Caki2 (cell line): ENCODE measurements around the gene HTT. TPM values are rescaled to one million over a fixed set of nuclear protein-coding genes. Genes with fewer than 3 reads are reported as not detected.

Source experiments
- DNase-seq: peaks from one replicate; pipeline ENCODE4 v3.0.0-alpha.2; 2015; ENCODE audit warnings: low read depth
- in situ Hi-C: cut with HindIII; loops from 2 replicates; pipeline ENCODE4 v1.10.0; 2016; ENCODE audit warnings: low sequenced_read_pairs, low pct_unique_long_range_greater_than_20kb, mixed read lengths
- total RNA-seq: library from RNA; depleted of rRNA; stranded (reverse); fragments of >200 nt; shearing (Covaris generic); gene quantifications from 2 replicates; pipeline ENCODE4 v1.2.3, GENCODE V29; 2014; ENCODE audit warnings: low replicate concordance

HTT gene
- total RNA-seq, 1 experiment from 2014 or later, result 20.7 TPM

GRCh38 chr4:3111461-3111860 is 37.0 kb downstream of the HTT start:
- DNase-seq, result no peak
- in situ Hi-C loops, result no loop called here

GRCh38 chr4:3112201-3112600 is 37.7 kb downstream of the HTT start:
- in situ Hi-C loops, result no loop called here
- DNase-seq, result no peak

GRCh38 chr4:3112609-3113469 is 38.4 kb downstream of the HTT start:
- in situ Hi-C loops, result no loop called here
- no peak for DNase-seq

GRCh38 chr4:3114377-3114776 is 39.9 kb downstream of the HTT start:
- DNase-seq, result no peak
- in situ Hi-C loops, result no loop called here

- DNase-seq, result no peak
- in situ Hi-C loops, result no loop called here
These were observed 41.3 kb downstream of the HTT start for GRCh38 chr4:3115637-3116270.

GRCh38 chr4:3116955-3117354 is 42.5 kb downstream of the HTT start:
- in situ Hi-C loops, result no loop called here

GRCh38 chr4:3118312-3118711 is 43.8 kb downstream of the HTT start:
- DNase-seq, result no peak
- in situ Hi-C loops, result no loop called here

More at GRCh38 chr4:3116955-3117354, 42.5 kb downstream of the HTT start:
- no peak for DNase-seq

GRCh38 chr4:3119464-3119863 is 45.0 kb downstream of the HTT start:
- DNase-seq, result no peak
- in situ Hi-C loops, result no loop called here

- in situ Hi-C loops, result no loop called here
- no peak for DNase-seq
These were observed 46.6 kb downstream of the HTT start for GRCh38 chr4:3121110-3121509.

- in situ Hi-C loops, result no loop called here
- no peak for DNase-seq
These were observed 47.1 kb downstream of the HTT start for GRCh38 chr4:3121596-3121995.

GRCh38 chr4:3122081-3122563 is 47.6 kb downstream of the HTT start:
- in situ Hi-C loops, result no loop called here
- no peak for DNase-seq

- in situ Hi-C loops, result no loop called here
- no peak for DNase-seq
These were observed 48.7 kb downstream of the HTT start for GRCh38 chr4:3123181-3123671.

GRCh38 chr4:3124070-3124767 is 49.7 kb downstream of the HTT start:
- in situ Hi-C loops, result no loop called here
- DNase-seq, result no peak

GRCh38 chr4:3127112-3127511 is 52.6 kb downstream of the HTT start:
- in situ Hi-C loops, result no loop called here
- no peak for DNase-seq

GRCh38 chr4:3128058-3128457 is 53.6 kb downstream of the HTT start:
- in situ Hi-C loops, result no loop called here

GRCh38 chr4:3128976-3129375 is 54.5 kb downstream of the HTT start:
- in situ Hi-C loops, result no loop called here
- DNase-seq, result no peak

More at GRCh38 chr4:3128058-3128457, 53.6 kb downstream of the HTT start:
- no peak for DNase-seq

- in situ Hi-C loops, result no loop called here
- no peak for DNase-seq
These were observed 55.7 kb downstream of the HTT start for GRCh38 chr4:3130201-3130600.

GRCh38 chr4:3130826-3131225 is 56.3 kb downstream of the HTT start:
- in situ Hi-C loops, result no loop called here
- no peak for DNase-seq

- in situ Hi-C loops, result no loop called here
These were observed 59.7 kb downstream of the HTT start for GRCh38 chr4:3134201-3134600.

More at GRCh38 chr4:3134201-3134600, 59.7 kb downstream of the HTT start:
- DNase-seq, result no peak
